Umbilical cord (tissue), 1 donor: Measurements from ENCODE around the gene B3GALNT1. TPM values are rescaled to one million over a fixed set of nuclear protein-coding genes. Genes with fewer than 3 reads are reported as not detected.

ENCODE experiments used
- total RNA-seq: library from RNA; depleted of rRNA; stranded (reverse); fragments of >200 nt; gene quantifications from one replicate; pipeline ENCODE4 v1.2.3, GENCODE V29; 2014; ENCODE audit warnings: low replicate concordance; ENCODE audit not compliant: insufficient read depth

B3GALNT1 gene
- total RNA-seq, 1 donor from 2014 or later: 18.3 TPM

Other genes starting within 250 kb of the B3GALNT1 start
- 64.3 TPM for gene NMD3, start 116.0 kb upstream of the B3GALNT1 start, total RNA-seq